DMS53 treated with DMSO at 0.1 percent for 48 hours (cell line): ENCODE data around the gene OR10R2.
A peak's percentile ranks its signal among the peaks of the same experiment; 100 is the strongest.
"Not testable (repeated sequence)": the region's sequence is repeated elsewhere in the genome, so short reads cannot be mapped to it uniquely, and the experiment has no call there.

ENCODE experiments used
- DNase-seq: peaks from one replicate; lab custom pipeline; 2025; ENCODE audit not compliant: unreplicated experiment; lab: John Stamatoyannopoulos, UW

OR10R2 gene, protein sequence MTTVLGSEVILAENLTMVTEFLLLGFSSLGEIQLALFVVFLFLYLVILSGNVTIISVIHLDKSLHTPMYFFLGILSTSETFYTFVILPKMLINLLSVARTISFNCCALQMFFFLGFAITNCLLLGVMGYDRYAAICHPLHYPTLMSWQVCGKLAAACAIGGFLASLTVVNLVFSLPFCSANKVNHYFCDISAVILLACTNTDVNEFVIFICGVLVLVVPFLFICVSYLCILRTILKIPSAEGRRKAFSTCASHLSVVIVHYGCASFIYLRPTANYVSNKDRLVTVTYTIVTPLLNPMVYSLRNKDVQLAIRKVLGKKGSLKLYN

DNA sequence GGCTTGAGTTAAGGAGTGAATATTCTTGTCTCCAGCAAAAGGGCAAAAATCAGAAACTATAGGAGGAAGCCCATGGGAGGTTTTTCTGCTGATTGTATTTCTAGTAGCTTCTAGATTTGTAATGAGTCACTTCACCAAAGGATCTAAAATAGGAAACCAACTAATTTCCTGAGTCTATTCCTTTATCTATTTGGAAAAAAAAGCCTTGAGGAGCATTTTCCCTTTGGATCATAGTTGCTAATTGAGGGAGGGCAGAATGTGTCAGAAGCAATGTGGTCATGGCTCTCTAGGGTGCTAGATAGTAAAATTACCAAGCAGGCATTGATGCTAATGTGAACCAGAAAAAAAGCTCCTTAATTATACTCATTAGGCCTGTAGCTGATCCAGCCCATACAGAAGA lies at the start of gene OR10R2:
TSS of gene OR10R2 (plus strand) at position 301 of the 400 bp plus-strand sequence. CDS start 106 bp downstream, outside the sequence.
- DNase-seq, result no peak

DNA sequence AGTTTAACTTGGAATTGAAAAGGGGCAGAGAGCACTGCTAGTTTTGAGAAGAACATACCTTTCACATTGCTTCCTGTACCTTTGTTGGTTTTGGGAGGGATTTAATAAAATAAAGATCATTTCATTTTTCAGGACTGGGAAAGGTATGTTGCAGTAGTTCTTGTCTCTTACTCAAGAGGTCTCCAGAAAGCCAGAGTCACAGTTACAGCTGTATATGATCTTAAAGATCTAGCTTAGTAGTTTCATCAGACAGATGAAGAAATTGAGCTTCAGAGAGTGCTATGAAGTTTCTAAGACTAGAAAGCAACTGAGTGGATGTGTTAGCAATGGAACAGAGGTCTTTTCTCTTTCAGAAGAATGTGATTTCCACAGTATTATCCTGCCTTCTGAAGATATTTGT lies 47.0 kb upstream of the OR10R2 start:
- DNase-seq, result no peak

DNA sequence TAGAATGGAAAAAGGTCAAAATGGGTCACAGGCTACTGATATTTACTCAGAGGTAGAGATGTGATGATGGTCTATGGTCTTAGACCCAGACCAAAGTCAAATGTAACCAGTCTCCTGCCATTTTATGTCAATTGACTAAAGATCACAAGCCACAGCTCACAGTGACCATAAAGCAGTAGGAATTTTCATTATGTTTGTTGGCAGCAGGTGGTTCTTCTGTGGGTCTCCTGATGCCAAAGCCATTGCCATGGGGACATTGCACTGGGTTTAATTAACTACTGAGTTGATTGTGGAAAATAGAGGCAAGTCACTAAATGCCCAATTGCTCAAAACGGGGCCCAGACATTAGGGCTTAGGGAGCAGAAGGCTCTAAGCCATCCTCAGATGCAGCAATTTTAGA lies 45.9 kb upstream of the OR10R2 start, which contains the start of gene OR10K2:
TSS of gene OR10K2 (minus strand) at position 101 of the 400 bp plus-strand sequence. CDS start 5,371 bp downstream, outside the sequence.
- no peak for DNase-seq

- DNase-seq, result not testable (repeated sequence)
Measured at GRCh38 chr1:158430163-158430562, 41.9 kb upstream of the OR10R2 start.

DNA sequence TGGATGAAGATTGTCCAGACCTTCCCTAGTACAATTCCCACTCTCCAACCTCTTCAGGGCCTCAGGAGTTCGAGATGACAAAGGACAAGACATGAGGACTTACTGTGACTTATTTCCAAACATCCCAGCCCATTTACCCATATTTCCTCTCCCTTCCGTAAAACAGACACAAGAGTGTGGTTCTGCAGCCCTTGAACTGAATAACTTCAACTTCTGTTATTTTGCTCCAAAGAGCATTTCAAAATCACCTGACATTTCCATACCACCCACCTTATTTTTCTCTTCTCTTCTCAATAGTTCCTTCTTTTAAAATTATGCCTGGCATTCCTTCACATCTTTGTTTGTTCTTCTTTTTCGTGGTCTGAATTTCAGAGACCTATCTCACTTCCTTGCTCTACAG lies 37.3 kb upstream of the OR10R2 start:
- DNase-seq, result no peak

GRCh38 chr1:158445376-158445775 lies 26.6 kb upstream of the OR10R2 start:
- no peak for DNase-seq

GRCh38 chr1:158454537-158454936 lies 17.5 kb upstream of the OR10R2 start:
- DNase-seq, result no peak

DNA sequence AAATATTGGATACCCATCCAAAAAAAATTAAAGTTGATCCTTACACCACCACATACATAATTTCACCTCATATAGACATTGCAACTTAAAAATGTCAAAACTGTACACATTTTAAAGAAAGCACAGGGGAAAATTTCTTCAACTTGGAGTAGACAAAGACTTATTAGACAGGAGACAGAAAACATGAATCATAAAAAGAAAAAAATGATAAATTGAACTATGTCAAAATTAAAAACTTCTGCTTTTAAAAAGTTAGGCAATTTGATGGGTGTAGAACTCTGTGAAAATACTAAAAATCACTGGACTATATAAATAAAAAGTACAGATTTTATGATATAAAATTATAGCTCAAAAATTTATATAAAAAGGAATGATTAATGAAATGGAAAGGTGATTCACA lies 14.8 kb upstream of the OR10R2 start:
- no peak for DNase-seq

- no peak for DNase-seq
Measured at GRCh38 chr1:158458263-158458662, 13.8 kb upstream of the OR10R2 start.

- no peak for DNase-seq
Measured at GRCh38 chr1:158461534-158461933, 10.5 kb upstream of the OR10R2 start, which contains the start of gene OR10K1. Gene OR10K1, plus strand, starts transcription at chr1:158461834. Its CDS starts 3,728 bp downstream, at chr1:158465562.

DNA sequence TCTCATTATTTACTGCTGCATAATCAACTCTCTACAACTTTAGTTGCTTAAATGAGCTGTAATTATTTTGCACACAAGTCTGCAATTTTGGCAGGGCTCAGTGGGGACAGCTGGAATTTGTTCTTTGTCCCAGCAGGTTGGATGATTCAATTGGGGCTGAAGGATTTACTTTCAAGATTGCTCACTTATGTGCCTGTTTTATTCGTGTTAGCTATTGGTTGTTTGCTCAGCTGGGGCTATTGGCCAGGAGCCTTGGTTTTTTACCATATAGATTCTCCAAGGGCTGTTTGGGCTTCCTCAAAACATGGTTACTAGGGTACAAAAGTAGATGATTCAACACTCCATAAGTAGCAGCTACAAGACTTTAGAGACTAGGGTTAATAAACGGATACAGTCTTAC lies 13.4 kb downstream of the OR10R2 start:
- DNase-seq, result peak; percentile 27

DNA sequence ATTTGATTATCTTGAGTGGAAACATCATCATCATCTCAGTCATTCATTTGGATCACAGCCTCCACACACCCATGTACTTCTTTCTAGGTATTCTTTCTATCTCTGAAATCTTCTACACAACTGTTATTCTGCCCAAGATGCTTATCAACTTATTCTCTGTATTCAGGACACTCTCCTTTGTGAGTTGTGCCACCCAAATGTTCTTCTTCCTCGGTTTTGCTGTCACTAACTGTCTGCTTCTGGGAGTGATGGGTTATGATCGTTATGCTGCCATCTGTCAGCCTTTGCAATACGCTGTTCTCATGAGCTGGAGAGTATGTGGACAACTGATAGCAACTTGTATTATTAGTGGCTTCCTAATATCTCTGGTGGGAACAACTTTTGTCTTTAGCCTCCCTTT lies 19.3 kb downstream of the OR10R2 start:
- no peak for DNase-seq

- no peak for DNase-seq
Measured at GRCh38 chr1:158493054-158493453, 21.0 kb downstream of the OR10R2 start.

DNA sequence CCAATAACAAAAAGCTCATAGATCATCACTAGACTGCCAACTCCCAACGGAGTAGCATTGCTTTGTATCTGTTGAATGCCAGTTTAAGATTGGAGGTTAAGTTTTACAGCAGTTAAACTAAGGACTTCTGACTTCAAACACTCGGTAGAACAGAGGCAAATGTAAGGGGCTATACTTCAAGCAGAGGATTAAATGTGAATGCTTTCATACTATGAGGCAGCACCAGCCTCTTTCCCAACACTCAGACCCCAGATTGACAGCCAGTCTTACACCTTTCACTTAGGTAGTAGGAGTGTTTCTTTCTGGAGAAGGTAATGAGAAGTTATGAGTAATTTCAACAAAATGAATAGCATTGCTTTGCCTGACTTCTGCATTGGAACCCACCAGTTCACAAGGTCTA lies 22.8 kb downstream of the OR10R2 start:
- no peak for DNase-seq

DNA sequence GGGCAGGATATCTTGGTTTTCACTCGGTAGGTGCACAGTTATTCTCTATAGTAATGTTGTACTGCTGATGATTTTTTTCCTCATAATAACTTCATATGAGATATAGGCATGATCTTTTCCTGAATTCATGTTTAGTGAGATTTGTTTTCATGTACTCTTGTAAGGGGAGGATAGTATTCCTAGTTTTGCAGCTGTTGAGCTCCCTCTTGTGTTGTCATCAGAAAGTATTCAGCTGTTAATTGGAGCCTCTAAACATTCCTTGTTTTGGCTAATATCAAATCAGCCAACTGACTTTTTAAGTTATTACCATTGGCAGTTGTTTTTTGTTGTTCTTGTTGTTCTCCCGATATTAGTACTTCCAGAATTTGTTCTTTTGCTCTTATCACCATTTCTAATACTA lies 24.4 kb downstream of the OR10R2 start:
- DNase-seq, result peak; percentile 50

DNA sequence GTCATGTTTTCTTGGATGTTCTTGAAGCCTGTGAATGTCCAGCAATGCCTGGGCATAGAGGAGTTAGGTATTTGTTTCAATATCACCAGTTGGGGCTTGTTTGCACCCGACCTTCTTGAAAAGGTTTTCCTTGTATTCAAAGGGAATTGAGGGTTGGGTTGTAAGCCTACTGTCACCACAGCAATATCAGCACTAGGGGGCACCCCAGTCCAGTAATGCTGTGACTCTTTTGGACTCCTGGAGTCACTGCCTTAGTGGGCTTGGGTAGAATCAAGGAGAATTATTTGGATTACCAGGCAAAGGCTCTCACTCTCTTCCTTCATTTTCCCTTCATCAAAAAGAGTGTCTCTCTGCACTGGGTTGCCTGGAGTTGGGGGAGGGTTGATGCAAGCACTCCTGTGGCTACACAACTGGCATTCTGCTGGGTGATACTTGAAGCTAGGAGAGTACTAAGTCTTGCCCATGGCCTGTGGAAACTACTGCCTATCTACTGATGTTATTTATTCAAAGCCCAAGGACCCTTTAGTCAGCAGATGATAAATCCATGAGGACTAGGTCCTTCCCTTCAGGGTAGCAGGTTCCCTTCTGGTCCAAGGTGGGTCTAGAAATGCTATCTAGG lies 34.5 kb downstream of the OR10R2 start:
- peak; percentile 18 for DNase-seq

GRCh38 chr1:158507511-158507910 lies 35.5 kb downstream of the OR10R2 start:
- no peak for DNase-seq

DNA sequence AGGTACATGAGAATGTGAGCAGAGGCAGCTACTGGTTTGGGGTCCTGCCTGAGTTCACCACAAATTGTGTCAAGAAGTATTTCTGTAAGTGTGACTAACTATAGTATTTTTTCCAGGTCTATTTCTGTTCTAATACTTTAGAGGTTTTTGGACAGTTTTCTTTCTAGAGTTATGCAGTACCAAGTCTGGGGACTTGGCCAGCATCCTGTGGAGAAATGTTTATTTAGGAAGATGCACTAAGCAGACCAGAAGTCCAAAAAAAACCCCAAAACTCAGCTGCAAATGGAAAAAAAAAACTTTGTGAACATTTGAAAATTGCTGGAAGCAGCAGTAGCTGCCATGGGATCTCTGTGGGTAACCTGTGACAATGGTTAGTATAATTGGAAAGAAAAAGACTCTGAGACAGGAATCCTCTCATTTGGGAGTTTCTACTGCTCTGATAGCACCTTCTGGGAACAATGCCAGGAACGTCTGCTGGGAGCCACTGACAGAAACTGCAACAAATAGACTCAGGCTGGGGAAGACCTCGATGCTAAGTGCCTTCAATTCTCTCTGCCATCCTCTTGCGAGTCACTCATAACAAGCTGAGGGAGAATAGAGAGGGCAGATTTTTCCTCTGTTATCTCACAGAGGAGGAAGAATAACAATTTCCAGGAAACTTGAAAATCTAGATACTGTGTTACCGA lies 37.6 kb downstream of the OR10R2 start:
- no peak for DNase-seq

- no peak for DNase-seq
Measured at GRCh38 chr1:158516966-158517365, 44.9 kb downstream of the OR10R2 start.

- DNase-seq, result no peak
Measured at GRCh38 chr1:158520021-158520420, 48.0 kb downstream of the OR10R2 start.

- no peak for DNase-seq
Measured at GRCh38 chr1:158520955-158521665, 49.1 kb downstream of the OR10R2 start.
